HG02884 (cell line): Measurements from ENCODE around the gene NES.

Experiments
- ATAC-seq: cut with Tn5 transposase; IDR thresholded peaks from one replicate; pipeline ENCODE4 v1.9.1; 2021; ENCODE audit warnings: mild to moderate bottlenecking, moderate library complexity; ENCODE audit not compliant: unreplicated experiment

Gene NES

DNA sequence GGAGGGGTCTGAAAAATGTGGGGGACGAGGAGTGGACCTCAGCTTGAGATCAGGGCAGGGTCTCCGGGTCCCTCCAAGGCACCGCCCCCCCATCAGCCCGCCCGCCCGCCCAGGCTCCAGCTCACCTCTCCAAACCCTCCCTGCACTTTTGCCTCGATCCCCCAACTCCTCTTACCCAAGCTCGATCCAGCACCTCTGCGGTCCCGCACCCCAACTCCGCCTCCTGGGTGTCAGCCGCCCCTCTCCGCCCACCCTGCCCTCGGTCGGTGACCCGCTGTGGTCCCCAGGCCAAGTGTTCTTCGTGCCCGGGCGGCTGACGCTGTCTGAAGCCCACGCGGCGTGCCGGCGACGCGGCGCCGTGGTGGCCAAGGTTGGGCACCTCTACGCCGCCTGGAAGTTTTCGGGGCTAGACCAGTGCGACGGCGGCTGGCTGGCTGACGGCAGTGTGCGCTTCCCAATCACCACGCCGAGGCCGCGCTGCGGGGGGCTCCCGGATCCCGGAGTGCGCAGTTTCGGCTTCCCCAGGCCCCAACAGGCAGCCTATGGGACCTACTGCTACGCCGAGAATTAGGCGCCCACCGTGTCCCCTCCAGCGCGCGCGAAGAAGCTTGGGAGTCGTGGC, 52.3 kb downstream of the NES start:
- no peak for ATAC-seq

DNA sequence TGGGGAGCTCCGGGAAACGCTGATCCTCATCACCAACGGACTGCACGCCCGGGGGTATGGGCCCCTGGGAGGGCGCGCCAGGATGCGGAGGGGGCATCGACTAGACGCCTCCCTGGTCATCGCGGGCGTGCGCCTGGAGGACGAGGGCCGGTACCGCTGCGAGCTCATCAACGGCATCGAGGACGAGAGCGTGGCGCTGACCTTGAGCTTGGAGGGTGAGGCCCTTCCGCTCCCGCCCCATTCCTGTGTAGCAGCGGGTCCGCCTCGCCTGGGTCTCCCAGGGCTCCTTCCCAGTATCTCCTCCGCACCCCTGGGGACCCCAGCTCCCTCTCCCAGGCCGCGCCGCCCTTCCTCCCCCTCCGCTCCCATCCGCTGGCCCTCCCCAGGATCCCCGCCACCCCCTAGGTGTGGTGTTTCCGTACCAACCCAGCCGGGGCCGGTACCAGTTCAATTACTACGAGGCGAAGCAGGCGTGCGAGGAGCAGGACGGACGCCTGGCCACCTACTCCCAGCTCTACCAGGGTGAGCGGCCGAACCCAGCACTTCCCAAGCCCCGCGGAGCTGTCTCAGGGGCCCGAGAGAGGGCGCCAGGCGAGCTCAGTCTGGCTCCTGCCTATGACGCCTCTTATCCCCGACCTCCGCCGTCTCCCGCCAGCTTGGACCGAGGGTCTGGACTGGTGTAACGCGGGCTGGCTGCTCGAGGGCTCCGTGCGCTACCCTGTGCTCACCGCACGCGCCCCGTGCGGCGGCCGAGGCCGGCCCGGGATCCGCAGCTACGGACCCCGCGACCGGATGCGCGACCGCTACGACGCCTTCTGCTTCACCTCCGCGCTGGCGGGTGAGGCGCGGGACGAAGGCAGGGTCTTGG, 53.0 kb downstream of the NES start:
- no peak for ATAC-seq

DNA sequence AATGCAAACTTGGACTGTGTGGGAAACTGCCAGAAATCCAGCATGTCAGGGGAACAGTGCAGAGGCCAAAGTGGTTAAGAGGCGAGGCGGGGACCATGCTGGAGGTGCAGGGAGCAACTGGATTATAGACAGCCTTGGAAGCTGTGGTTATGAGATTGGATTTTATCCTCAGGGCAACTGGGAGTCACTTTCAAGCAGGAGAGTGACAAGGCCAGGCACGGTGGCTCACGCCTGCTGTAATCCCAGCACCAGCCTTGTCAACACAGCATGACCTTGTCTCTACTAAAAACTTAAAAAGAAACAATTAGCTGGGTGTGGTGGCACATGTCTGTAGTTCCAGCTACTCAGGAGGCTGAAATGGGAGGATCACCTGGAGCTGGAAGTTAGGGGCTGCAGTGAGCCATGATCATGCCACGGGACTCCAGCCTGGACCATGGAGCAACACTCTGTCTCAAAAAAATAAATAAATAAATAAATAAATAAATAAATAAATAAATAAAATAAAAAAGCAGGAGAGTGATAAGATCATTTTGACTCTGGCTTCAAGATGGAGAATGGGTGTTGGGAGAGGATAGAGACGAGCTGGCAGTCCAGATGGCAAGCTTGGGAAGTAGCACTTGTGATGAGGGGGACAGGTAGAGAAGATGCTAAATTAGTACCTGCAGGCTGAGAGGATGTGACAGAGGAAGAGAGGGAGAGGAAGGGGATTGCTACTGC, 54.5 kb downstream of the NES start:
- ATAC-seq: no peak

DNA sequence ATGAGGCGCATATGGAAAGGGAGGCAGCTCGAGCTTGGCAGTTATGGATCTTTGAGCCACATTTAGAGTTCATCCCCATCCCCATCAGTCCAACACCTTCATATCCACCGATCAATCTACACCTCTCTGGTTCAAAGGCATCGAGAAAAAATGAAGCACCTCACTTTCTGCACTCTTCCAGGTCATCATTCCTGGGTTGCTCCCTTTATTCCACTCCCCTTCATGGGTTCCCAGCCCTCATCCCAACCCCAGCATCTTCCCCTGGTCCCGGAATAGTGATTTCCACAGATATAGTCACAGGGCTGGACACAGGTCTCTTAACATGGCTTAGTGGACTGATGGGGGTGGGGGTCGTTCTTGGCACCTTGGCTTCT, 57.6 kb downstream of the NES start:
- no peak for ATAC-seq

DNA sequence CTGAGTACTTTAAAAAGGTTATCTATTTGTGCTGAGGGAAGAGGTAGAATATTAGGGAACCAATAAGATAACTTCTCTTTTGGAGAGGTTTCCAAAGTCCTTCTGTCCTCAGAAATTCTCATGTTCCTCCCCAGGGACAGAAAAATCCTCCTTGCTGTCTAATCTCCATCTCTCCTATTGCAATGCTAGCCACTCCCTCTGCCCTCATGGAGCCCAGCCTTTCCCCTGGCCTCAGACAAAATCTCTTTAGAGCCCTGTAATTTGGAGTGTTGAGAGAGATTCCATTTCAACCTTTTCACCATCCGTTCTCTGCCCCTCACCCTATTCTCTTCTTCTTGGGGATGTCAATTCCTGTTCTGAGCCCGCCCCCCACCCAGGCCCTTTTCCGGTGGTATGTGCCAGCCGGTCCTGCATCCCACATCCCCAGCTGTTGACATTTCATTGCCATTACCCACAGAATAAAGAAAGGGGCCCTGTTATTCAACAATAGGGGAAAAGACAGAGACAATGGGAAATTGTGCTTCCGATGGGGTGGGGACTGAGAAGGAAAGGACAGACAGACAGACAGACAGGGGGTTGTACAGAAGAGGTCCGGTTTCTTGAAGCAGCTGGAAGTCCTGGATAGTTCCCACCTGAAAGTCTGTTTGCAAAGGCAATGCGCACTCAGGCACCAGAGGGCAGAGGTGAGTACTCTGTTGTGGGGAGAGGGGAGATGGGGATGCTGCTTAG, 58.2 kb downstream of the NES start, which contains the start of gene HAPLN2:
Gene HAPLN2 (plus strand): TSS at position 563 of the 729 bp plus-strand sequence. CDS start 4,076 bp downstream, outside the sequence.
- no peak for ATAC-seq
